CD4-positive, alpha-beta T cell treated with Interleukin-1 beta for 1 hour (primary cell): ENCODE data around the gene TIMM21.

Source experiments
- DNase-seq, 2 donors: peaks; one replicate each; pipeline ENCODE4 v3.0.0-alpha.2; 2020 to 2022

Gene TIMM21, protein sequence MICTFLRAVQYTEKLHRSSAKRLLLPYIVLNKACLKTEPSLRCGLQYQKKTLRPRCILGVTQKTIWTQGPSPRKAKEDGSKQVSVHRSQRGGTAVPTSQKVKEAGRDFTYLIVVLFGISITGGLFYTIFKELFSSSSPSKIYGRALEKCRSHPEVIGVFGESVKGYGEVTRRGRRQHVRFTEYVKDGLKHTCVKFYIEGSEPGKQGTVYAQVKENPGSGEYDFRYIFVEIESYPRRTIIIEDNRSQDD

DNA sequence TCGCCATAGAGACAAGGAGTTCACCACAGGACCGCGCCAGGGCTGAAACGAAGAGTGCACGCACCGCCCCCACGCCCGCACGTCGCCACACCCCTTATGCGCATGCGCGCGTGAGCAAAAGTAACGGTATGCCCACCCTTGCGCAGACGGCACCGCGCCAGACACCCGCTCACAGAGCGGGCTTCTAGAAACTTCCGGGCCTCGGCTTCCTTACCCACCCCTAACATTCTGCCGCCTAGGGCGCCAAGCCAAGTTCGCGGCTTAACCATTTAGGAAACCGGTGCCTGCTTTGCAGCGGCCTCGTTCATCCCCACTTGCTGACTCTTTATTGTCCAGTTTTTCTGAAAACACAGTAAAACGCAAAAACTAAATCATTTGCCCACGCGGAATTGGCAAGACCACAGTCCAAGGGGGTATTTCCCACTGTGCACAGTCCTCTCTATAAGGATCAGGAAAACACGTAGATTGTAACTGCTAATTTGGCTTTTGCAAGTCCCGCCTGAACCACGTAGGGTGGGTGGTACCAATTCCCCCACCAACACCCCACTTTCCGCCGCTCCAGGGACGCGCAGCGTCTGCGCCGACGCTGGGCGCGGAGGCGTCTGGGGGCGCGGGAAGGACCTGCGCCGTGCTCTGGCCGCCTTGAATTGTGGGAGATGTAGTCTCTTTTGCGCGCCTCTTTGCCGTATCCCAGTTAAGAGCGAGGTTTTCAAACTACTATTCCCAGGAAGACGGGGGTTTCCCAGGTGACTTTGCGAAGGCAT, at the start of gene TIMM21, which contains the start of gene FBXO15:
TIMM21 (plus strand) TSS at position 745 of the 764 bp plus-strand sequence. CDS start 286 bp downstream, outside the sequence.
FBXO15 (minus strand) TSS at position 56 of the 764 bp plus-strand sequence; CDS start at position 7, 49 bp downstream.
- DNase-seq: peak; percentile 95 to 97

DNA sequence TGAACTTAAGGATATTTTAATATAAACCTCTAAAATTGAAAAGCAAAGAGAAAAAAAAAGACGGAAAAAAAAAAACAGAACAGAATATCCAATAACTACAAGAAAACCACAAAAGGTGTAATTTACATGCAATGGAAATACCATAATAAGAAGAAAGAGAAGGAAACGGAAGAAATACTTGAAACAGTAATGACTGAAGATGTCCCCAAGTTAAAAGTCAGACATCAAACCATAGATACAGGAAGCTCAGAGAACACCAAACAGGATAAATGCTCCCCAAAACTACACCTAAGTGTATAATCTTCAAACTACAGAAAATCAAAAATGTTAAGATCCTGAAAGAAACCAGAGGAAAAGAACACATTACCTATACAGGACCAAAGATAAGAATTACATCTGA, 39.9 kb upstream of the TIMM21 start:
- no peak for DNase-seq

DNA sequence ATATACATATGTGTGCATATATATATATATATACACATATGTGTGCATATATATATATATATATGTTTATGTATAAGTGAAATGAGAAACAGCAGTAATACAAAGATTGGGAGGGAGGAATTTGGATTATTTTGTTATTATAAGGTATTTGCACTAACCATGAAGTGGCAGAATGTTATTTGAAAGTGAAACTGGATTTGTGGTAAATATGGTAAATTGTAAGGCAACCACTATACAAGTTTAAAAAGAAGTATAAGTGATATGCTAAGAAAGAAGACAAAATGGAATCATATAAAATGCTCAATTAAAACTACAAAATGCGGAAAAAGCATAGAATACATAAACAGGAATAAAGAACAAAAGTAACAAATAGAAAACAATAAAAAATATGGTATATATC, 38.2 kb upstream of the TIMM21 start:
- DNase-seq: no peak

DNA sequence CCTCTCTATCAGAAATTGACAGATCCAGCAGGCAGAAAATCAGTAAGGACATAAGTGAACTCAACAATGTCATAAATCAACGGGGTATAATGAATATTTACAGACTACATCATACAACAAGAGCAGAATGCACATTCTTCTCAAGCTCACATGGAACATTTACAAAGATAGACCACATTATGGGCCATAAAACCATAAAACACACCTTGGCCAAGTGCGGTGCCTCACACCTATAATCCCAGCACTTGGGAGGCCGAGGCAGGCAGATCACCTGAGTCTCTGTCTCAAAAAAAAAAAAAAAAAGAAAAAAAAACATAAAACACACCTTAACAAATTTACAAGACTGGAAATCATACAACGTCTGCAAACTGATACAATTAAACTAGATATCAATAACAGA, 37.3 kb upstream of the TIMM21 start:
- no peak for DNase-seq

DNA sequence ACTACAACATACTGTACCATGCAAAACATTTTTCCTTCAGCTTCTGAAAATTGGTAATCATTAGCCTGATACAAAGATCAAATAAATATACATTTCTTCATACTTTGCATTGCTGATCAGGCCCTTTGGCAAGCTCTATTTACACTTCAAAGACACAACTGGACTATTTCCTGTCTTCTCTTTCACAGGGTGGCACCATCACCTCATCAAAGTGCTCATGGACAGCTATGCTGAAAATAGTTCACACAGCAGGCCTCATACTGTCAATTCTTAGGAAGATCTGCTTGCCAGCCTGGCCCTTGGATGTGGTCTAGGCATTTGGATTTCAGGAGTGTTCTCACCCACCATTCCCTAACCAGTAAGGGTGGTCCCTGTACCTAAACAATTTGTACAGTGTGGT, 34.6 kb upstream of the TIMM21 start:
- no peak for DNase-seq

DNA sequence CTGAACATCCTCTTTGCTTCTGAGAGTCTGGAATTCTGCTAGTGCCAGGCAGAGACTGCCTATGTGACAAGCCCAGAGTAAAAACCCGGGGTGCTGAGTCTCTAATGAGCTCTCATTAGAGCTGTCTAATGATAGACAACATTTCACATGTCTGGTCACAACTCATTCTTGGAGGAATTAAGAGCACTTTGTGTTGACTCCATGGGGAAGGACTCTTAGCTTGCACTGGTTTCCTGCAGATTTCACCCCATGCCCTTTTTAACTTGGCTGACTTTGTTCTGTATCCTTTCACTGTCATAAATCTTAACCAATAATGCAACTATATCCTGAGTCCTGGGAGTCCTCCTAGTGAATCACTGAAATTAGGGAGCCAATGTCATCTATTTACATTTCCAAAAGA, 34.2 kb upstream of the TIMM21 start:
- DNase-seq: no peak

DNA sequence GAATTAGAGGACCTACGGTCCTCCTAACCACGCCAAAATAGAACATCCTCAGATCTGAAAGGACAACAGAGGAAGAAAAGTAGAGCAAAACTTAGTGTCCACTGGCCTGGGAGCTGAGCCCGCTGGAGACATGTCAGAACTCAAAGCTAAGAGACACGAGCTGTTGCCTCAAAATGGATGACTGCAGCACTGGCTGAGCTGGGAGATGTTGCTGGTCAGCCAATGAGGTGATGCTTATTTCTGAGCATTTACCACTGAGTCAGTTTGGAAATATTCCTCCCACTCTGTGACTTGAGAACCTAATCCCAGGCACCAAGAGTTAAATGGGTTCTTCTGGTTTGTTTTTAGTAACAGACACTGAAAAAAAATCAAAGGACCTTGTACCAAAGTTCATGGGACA, 33.3 kb upstream of the TIMM21 start:
- no peak for DNase-seq

DNA sequence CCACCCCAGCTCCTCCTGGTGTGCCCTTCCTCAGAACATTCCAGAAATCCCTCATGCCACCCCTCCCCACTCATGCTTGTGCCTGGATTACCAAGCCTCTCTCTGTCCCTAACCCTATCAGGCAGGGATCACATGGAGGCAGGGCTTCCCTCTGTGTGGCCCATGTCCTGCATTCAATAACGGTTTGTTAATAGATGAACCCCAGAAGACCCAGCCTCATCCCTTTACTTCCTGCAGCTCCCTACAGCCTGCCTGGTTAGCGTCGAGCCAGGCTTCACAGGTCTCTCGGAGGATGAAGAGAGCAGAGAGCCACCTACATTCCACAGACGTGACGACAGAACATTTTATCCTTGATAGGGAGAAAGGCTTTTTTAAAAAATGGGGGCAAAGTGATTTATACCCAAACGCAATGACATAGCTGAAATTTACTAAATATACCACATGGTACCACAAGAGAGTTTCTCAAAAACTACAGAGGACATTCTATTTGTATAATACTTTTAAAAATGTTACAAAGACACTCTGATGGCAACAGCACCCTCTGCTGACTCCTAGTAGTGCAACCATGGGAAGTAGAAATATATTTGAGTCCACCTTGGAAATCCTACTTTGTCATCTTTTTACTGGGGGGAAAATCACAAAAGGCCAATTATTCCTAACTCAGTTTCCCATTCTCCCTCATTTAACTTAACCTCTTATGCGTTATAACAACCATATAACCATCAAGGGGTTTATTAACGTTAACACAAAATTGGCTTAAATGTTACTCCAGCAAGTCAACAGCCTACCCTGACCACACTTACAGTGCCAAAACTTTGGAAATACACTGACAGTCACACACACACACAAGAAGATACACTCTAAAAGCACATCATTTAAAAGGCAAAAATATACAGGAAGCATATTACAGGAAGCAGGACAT, 31.4 kb upstream of the TIMM21 start:
- DNase-seq: no peak

DNA sequence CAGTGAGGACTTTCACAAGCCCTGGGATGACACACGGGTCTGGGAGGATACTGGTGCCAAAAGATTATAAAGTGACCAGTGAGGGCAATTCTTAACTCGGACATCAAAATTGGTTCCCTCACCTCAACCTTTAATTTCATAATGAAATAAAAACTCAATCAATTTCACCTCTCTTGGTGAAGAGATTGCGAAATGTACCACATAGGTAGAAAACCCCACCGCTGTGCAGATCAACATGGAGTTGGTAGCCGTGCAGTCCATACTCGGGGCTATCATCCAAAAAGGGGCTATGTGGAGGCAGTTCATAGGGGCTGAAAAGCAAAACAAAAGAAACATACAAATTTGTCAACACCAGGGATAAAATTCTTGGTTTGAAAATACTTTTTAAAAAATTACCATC, 25.1 kb upstream of the TIMM21 start:
- DNase-seq: no peak

DNA sequence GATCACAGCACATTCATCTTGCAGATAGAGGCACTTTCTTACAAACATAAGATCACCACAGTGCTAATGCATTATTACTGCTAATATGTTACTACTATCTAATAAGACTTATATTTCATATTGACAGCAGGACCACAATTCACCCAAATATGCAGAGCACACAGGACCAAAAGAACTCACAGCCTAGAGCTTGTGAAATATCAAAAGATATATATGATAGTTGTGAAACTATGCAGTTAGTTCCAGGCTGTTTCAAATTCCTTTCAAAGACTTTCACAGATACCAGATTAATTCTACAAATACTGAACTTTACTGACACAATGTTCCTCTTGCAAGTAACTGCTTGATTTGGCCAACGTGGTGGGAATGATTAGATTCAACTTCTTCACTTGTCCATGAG, 23.7 kb upstream of the TIMM21 start:
- DNase-seq: no peak

DNA sequence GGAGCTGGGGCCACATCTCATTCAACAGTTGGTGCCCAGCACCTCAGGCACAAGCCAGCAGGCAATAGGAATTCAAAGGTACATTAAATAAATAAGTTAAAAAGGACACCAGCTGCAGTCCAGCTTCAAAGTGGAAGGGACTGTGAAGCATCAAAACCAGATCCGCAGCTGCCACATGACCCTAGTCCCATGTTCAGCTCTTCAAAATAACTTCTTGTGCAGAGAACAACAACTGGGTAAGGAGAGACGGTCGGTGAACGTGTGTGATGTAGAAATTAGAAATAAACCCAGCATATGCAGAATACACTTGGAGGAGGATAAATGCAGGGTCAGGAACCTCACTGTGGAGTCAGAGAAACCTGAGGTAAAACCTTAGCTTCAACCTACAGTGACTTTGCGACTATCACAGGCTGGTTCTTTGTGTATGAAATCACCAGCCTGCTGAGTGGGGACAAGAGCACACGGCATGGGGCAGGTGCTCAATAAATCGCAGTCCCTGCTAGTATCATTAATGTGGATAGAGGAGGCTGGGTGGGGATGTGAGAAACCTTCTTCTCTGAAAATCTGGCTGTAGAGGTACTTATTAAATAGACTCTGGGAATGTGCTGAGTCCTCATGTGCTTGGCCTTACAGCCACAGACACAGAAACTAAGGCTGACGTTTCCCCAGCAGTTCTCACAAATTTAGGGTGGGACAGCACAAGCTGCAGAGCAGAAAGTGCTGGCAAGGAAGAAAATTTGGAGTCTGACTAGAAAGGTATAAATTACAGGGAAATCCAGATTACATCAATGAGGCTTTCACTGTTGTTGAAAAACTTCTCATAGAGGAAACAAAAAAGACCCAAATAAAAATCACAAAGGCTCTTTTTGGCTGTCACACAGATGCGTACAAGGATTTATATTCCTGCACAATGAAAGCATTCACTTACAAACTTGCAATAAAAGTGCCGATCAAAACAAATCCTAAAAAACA, 21.4 kb upstream of the TIMM21 start:
- no peak for DNase-seq

DNA sequence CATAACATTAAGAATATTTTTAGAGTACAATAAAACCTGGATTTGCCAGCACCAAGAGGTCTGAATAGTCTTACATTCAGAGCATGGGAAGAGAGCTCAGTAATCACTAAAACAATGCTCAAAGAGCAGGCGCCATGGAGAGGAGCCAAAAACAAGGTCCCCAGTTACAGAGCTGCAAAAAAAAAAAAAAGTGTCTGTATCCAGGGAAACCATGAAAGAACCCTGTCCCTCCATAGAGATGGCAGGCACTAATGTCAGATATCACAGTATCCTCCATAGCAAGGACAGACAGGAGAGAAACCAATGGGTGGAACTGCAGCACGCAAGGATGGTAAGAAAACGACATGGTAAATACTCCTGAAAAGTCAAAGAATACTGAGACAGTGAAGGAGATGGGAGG, 20.2 kb upstream of the TIMM21 start:
- DNase-seq: no peak

DNA sequence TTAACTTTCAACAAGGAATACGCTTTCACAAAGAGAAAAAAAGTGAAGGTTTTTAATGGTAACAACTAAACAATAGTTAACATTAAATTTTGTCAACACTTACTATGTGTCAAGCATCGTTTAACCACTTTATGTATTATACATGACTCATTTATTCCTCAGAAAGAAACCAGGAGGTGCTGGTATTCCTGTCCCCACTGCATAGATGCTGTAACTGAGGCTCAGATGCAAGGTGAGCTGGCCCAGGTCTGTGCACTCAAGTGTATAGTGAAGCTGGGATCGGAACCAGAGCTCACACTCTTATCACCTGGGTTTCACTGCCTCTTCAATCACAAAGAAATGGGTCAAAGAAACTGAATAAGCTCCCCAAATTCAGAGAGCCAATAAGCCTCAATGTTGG, 17.2 kb upstream of the TIMM21 start:
- DNase-seq: no peak

DNA sequence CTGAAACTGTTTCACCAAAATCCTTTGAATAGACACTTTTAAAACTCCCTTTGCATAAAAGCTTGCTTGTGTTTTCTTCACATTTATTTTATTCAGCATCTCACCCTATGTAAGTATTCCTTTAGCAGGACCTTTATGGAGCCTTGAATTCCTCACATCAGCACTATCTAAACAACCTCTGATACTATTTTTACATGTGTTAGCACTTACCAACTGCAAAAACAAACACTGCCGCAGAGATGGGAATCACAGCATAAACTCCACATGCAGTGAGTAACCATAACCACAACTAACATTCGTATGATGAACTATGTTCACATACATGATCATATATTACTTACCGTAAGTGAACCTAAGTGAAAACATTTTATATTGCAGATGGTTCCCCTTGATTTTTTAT, 16.1 kb upstream of the TIMM21 start:
- no peak for DNase-seq

DNA sequence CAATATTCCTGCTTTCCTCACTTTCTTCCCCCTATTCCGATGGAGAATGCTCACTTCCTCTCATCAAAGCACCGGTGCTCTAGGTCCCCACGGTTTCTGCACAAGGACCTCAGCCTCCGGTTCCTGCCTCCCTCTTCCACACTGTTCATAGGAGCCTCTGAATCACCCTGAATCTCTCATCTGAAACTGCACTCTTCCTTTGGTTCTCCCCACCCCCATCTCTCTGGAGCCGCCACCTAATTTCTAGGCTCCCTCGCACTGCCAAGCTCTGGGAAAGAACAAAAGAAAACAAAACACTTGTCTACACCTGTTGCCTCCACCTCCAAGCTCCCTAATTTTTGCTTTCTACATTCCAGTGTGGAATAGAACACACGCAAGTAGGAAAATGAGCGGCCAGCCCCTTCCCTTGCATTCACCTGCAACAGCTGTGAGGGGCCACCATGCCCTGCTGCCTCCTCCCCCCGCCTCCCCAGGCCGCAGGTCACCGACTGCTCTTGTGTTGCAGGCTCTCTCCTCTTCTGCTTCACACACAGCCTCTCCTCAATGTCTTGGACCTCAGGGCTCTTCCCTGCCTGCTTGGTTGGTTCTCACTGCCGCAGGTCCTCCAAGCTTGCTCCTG, 10.3 kb upstream of the TIMM21 start:
- no peak for DNase-seq

DNA sequence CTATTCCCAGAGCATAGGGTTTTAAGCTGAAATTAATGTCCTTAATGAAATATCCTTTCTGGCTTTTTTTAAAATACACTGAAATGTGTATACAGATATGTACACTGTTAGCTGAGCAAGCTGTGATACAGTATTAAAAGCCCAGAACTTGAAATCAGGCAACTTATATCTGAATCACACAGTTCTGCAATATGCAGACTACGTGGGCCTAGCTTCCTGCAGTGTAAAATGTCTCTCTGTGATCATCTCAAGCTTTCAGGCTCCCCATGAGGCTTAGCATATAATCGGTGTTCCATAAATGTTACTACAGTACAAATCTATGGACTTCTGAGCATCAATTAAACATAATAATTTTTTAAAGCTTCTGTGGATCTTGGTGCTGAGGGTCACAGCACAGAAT, 8.9 kb upstream of the TIMM21 start:
- no peak for DNase-seq

DNA sequence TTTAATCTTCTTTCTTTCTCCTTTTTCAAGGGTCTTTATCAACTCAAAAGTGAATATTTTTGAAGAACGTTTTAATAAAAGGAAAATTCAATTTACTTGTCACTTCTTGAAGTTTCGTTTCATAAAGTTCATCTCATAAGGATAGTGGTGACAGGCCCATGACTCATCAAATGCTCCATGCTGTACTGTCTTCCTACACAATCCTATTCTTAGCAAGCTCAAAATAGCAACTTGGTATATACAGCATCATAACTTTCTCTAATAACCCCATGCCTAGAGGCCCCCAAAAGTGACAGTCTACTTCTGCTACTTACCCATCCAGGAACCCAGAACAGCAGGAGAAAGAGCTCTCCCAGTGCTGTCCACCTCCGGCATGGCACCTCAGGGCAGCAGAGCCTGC, 8.4 kb upstream of the TIMM21 start:
- no peak for DNase-seq

DNA sequence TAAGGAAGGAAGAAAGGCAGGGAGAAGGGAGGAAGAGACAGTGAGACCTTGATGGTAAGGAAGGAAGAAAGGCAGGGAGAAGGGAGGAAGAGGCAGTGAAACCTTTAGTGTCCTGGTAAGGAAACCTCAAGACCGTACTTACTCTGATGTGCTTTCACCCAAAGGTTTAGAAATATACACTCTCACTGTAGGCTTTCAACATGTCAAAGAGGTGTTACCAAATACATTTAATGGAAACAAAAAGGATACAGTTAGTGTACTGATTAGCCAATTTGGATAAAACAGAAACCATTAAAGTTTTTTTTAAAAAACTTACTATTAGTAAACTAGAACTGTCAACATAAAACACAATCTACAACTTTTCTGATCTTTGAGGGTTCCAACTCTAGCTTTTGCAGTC, 7.7 kb upstream of the TIMM21 start:
- no peak for DNase-seq

DNA sequence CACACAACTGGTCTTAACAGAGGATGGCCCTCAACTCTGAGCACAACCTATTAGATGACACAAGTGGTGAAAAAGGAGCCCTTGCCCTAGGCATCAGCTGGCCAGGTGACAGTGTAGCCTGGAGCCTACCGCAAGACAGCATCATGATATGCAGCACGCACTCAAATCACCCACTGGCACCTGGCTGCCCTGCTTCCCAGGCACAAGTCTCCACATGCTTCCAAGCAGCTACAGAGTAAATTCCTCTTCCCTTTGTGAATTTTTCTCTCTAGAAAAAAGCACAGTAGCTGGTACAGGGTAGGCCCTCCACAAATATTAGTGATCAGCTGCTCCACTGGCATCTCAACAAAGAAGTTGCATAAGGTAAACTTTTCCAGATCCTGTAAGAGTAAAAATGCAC, 6.7 kb upstream of the TIMM21 start:
- DNase-seq: no peak

DNA sequence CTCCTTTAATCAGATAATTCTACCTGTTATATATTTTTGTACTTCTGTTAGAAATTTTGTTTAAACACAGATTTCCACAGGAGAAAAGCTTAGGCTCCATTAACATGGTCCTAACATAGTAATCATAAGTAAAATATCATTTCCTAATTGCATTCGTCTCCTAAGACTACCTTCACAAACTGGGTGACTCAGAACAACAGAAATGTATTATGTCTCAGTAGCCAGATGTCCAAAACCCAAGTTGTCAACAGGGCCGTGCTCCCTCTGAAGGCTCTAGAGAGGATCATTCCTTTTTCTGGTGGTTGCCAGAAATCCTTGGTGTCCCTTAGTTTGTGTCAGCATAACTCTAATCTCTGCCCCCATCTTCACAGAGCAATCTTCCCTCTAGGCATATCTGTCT, 6.1 kb upstream of the TIMM21 start:
- no peak for DNase-seq

DNA sequence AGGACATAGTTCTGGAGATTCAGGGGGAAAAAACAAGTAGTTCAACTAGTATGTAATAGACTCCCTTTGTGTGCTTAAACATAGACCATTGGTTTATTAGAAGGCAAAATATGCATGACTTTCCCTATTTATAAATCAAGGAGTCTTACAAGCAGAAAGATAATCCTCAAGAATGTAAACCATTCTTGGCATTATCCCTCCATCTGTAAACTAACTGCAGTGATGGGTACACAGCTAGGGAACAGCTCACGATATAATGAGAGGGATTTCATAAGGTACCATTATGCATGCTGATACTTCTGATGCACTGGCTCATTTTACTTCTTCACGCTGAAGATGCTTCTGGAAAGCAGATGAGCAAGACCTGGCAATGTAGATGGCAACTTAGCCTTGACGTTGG, 1.6 kb upstream of the TIMM21 start:
- DNase-seq: no peak

DNA sequence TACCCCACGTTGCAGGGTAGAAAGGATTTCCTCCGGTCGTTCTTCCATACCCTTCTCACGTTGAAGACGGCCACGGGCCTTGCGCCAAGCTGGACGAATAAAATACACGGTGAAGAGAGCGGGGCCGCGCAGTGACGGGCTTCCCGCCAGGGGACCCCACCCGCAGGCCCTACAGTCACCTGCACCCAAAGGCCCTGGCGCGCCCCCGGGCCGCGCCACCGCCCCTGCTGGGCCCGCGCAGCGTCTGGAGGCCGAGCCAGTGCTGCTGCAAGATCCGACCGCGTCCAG, 888 bp upstream of the TIMM21 start:
- DNase-seq: no peak
